IMR-90 (cell line): Measurements from ENCODE around the gene CTDSP2. TPM values are rescaled to one million over a fixed set of nuclear protein-coding genes. Genes with fewer than 3 reads are reported as not detected.

Source experiments
- ATAC-seq: fragments of 200-7000 bp; cut with Tn5 transposase; 2 replicates; pipeline ENCODE4 v1.9.1; 2020; ENCODE audit warnings: low read depth, mild to moderate bottlenecking, moderate library complexity
- BruUV-seq: library from RNA; stranded (reverse); fragments of 400-500 nt; replicated peaks from 2 replicates; lab custom pipeline; 2021; lab: Mats Ljungman, UMichigan
- CTCF ChIA-PET: fragments of 300-600 bp; formaldehyde crosslinking; extraction: SDS; loops from one replicate; lab custom pipeline; 2021; ENCODE audit warnings: antibody characterized with exemption; lab: Yijun Ruan, JAX
- POLR2A ChIA-PET: fragments of 300-600 bp; sonication (Branson Sonifier 250); formaldehyde crosslinking; loops from one replicate; lab custom pipeline; 2022; ENCODE audit warnings: antibody characterized with exemption; ENCODE audit not compliant: unreplicated experiment; lab: Charles Lee
- DNase-seq: peaks from one replicate; pipeline ENCODE4 v3.0.0; 2013
- H2AFZ ChIP-seq: replicated peaks from 2 replicates; pipeline ENCODE3; 2013; ENCODE audit warnings: low read length, mild to moderate bottlenecking; ENCODE audit not compliant: poor library complexity
- H2AK5ac ChIP-seq: 2 replicates; pipeline ENCODE4 v1.6.1; 2013; ENCODE audit warnings: low read depth, low read length, inconsistent platforms
- H2AK9ac ChIP-seq: replicated peaks from 2 replicates; pipeline ENCODE3; 2013; ENCODE audit warnings: mild to moderate bottlenecking, low read depth, low read length, moderate library complexity; ENCODE audit not compliant: poor library complexity
- H2BK120ac ChIP-seq: 2 replicates; pipeline ENCODE4 v1.6.1; 2013; ENCODE audit warnings: low read depth, low read length, inconsistent platforms
- H2BK15ac ChIP-seq: 3 replicates; pipeline ENCODE4 v1.6.1; 2013; ENCODE audit warnings: low read depth, low read length, inconsistent platforms
- H2BK20ac ChIP-seq: 2 replicates; pipeline ENCODE4 v1.6.1; 2013; ENCODE audit warnings: low read depth, mild to moderate bottlenecking, inconsistent platforms, low read length, moderate library complexity
- H2BK5ac ChIP-seq: 2 replicates; pipeline ENCODE4 v1.6.1; 2013; ENCODE audit warnings: mild to moderate bottlenecking, low read depth, low read length, inconsistent platforms; ENCODE audit not compliant: poor library complexity, severe bottlenecking
- H3K14ac ChIP-seq: replicated peaks from 2 replicates; pipeline ENCODE4 v1.6.1; 2013; ENCODE audit warnings: low read depth, low read length, inconsistent platforms
- H3K18ac ChIP-seq: 2 replicates; pipeline ENCODE4 v1.6.1; 2013; ENCODE audit warnings: low read depth, low read length, control low read depth
- H3K23ac ChIP-seq: 2 replicates; pipeline ENCODE4 v1.6.1; 2013; ENCODE audit warnings: low read depth, low read length, inconsistent platforms
- H3K27ac ChIP-seq: 2 replicates; pipeline ENCODE4 v1.5.1; 2013; ENCODE audit warnings: mild to moderate bottlenecking, control low read depth, low read length; ENCODE audit not compliant: insufficient read depth
- H3K27me3 ChIP-seq: 2 replicates; pipeline ENCODE4 v1.6.1; 2013; ENCODE audit warnings: low read length; ENCODE audit not compliant: control insufficient read depth, insufficient read depth
- H3K36me3 ChIP-seq: 2 replicates; pipeline ENCODE4 v1.6.1; 2013; ENCODE audit warnings: low read length, mixed read lengths; ENCODE audit not compliant: control insufficient read depth, insufficient read depth
- H3K4ac ChIP-seq: 2 replicates; pipeline ENCODE4 v1.6.1; 2013; ENCODE audit warnings: low read depth, low read length, inconsistent platforms
- H3K4me1 ChIP-seq: 2 replicates; pipeline ENCODE4 v1.6.1; 2013; ENCODE audit warnings: low read length, mixed read lengths; ENCODE audit not compliant: control insufficient read depth, insufficient read depth
- H3K4me2 ChIP-seq: 2 replicates; pipeline ENCODE4 v1.6.1; 2013; ENCODE audit warnings: low read depth, mild to moderate bottlenecking, control low read depth, low read length, moderate library complexity
- H3K4me3 ChIP-seq: 2 replicates; pipeline ENCODE4 v1.5.1; 2013; ENCODE audit warnings: low read depth, mild to moderate bottlenecking, control low read depth, low read length, moderate library complexity; ENCODE audit not compliant: insufficient read depth
- H3K56ac ChIP-seq: 2 replicates; pipeline ENCODE4 v1.6.1; 2013; ENCODE audit warnings: low read length, inconsistent platforms; ENCODE audit not compliant: insufficient read depth; ENCODE audit errors: extremely low read depth
- H3K79me1 ChIP-seq, 2 experiments: 2 replicates each; pipeline ENCODE4 v1.6.1; 2013; ENCODE audit warnings: low read length in 2 of 2, inconsistent platforms in 1 of 2, low read depth in 1 of 2
- H3K9ac ChIP-seq: 2 replicates; pipeline ENCODE4 v1.6.1; 2013; ENCODE audit warnings: low read depth, low read length, control low read depth
- H3K9me1 ChIP-seq: 2 replicates; pipeline ENCODE4 v1.6.1; 2013; ENCODE audit warnings: low read length, inconsistent platforms; ENCODE audit not compliant: insufficient read depth
- H3K9me3 ChIP-seq: 2 replicates; pipeline ENCODE4 v1.6.1; 2013; ENCODE audit warnings: low read length; ENCODE audit not compliant: control insufficient read depth, insufficient read depth
- H4K20me1 ChIP-seq: 2 replicates; pipeline ENCODE4 v1.6.1; 2013; ENCODE audit warnings: low read length, inconsistent platforms; ENCODE audit not compliant: insufficient read depth
- H4K5ac ChIP-seq: 2 replicates; pipeline ENCODE4 v1.6.1; 2013; ENCODE audit warnings: mild to moderate bottlenecking, low read depth, low read length, control low read depth
- H4K8ac ChIP-seq, 2 experiments: 2 replicates each; pipeline ENCODE4 v1.6.1; 2013; ENCODE audit warnings: low read depth in 2 of 2, low read length in 2 of 2, control low read depth in 1 of 2, inconsistent platforms in 1 of 2
- H4K91ac ChIP-seq: 2 replicates; pipeline ENCODE4 v1.6.1; 2013; ENCODE audit warnings: low read depth, low read length, inconsistent platforms; ENCODE audit not compliant: insufficient read depth
- CHD1 ChIP-seq: IDR thresholded peaks from 2 replicates; pipeline ENCODE4 v1.6.1; 2012; ENCODE audit warnings: low read depth, low read length, improper control_type of control experiment
- MAFK ChIP-seq: IDR thresholded peaks from 2 replicates; pipeline ENCODE4 v1.6.1; 2012; ENCODE audit warnings: low read depth, low read length, improper control_type of control experiment
- MAZ ChIP-seq: IDR thresholded peaks from 2 replicates; pipeline ENCODE4 v1.6.1; 2012; ENCODE audit warnings: low read depth, mild to moderate bottlenecking, low read length, improper control_type of control experiment, moderate library complexity, borderline replicate concordance
- MXI1 ChIP-seq: IDR thresholded peaks from 2 replicates; pipeline ENCODE4 v1.6.1; 2012; ENCODE audit warnings: low read depth, mild to moderate bottlenecking, low read length, moderate library complexity, borderline replicate concordance
- NFE2L2 ChIP-seq: fragments of 150-350 bp; IDR thresholded peaks from 2 replicates; pipeline ENCODE4 v1.6.1; 2016; ENCODE audit warnings: low read depth, mild to moderate bottlenecking, low read length
- RCOR1 ChIP-seq: IDR thresholded peaks from 2 replicates; pipeline ENCODE4 v1.6.1; 2012; ENCODE audit warnings: mild to moderate bottlenecking, low read length, improper control_type of control experiment; ENCODE audit not compliant: insufficient replicate concordance
- SMC3 ChIP-seq: fragments of 150-350 bp; IDR thresholded peaks from 2 replicates; pipeline ENCODE4 v1.6.1; 2016; ENCODE audit warnings: low read depth, mild to moderate bottlenecking, antibody characterized with exemption, low read length, moderate library complexity
- WGBS, 2 experiments: methylation state at CpG; one replicate each; pipeline versions ENCODE4 v1.1.5 to v1.1.7; 2013; ENCODE audit warnings: missing lambda C conversion rate in 2 of 2; ENCODE audit not compliant: insufficient read length in 1 of 2; ENCODE audit errors: extremely low coverage in 2 of 2; 5-methylcytosine and 5-hydroxymethylcytosine counted together
- dilution Hi-C: fragments of 300-500 bp; cut with HindIII; formaldehyde crosslinking; loops from one replicate; pipeline ENCODE4 v1.14.3; 2018; ENCODE audit warnings: low sequenced_read_pairs; ENCODE audit not compliant: unreplicated experiment
- in situ Hi-C: fragments of 300-500 bp; cut with MboI; formaldehyde crosslinking; loops from 3 replicates; pipeline ENCODE4 v1.14.3; 2019; ENCODE audit warnings: low sequenced_read_pairs, inconsistent platforms, mixed read lengths
- intact Hi-C: fragments of 100-400 bp; cut with micrococcal nuclease; formaldehyde crosslinking; loops from 2 replicates; pipeline ENCODE4 v1.10.0; 2022
- polyA plus RNA-seq, 3 experiments: library from polyadenylated mRNA; depleted of rRNA; stranded (reverse); fragments of >200 nt; gene quantifications; 2 replicates each; pipeline ENCODE4 v1.2.3, GENCODE V29; 2012; ENCODE audit warnings: low replicate concordance in 1 of 3
- total RNA-seq: library from RNA; depleted of rRNA; stranded (reverse); fragments of >200 nt; gene quantifications from 2 replicates; pipeline ENCODE4 v1.2.3, GENCODE V29; 2012

Gene CTDSP2
- total and polyA plus RNA-seq, 2 of the 4 experiments (the other 2 are of a cell fraction) = 114 to 156 TPM

- Histone ChIP-seq H3K27me3 (no peaks in the 10 kb centered on the region), H3K23ac (no peak overlapping the region), H3K4me1 (peaks cover 3% of the 10 kb centered on the region; the same call in 1 of the 2 replicates), H4K5ac (no peak overlapping the region), H3K18ac (no peak overlapping the region), H2BK15ac (no peak overlapping the region), H3K4me2 (no peak overlapping the region), H2BK5ac (no peak overlapping the region), H3K27ac (no peak overlapping the region), H3K14ac (no peak overlapping the region), H3K4me3 (no peak overlapping the region), H2BK20ac (no peak overlapping the region), H2AK9ac (no peak overlapping the region), H2BK120ac (no peak overlapping the region), H2AFZ (no peak overlapping the region), H3K9ac (no peak overlapping the region), H4K8ac (no peak overlapping the region), H3K9me1 (peaks cover 7% of the 10 kb centered on the region; the same call in 1 of the 2 replicates), H4K20me1 (no peaks in the 10 kb centered on the region), H3K79me1 (no peaks in the 10 kb centered on the region), H3K9me3 (no peaks in the 10 kb centered on the region), H3K4ac (no peak overlapping the region), H3K36me3 (peaks cover 50% of the 10 kb centered on the region), H4K91ac (no peak overlapping the region), H2AK5ac (no peak overlapping the region), H3K56ac (no peak overlapping the region)
- no peak for ATAC-seq
- no peak for DNase-seq
- 88% methylated on average over 2 of the region's 3 CpGs; no CpG with 5 or more reads in 1 of the 2 experiments for WGBS, 2 experiments
- intact Hi-C loops = no loop called here
- CTCF ChIA-PET = no interaction called here
- dilution Hi-C loops = no loop called here
- POLR2A ChIA-PET = no interaction called here
- no peak for TF ChIP-seq RCOR1
- no peak for TF ChIP-seq MAFK
- TF ChIP-seq MXI1 = no peak
- TF ChIP-seq SMC3 = no peak
- TF ChIP-seq MAZ = no peak
- no peak for TF ChIP-seq NFE2L2
- TF ChIP-seq CHD1 = no peak
- in situ Hi-C loops = no loop called here
- no TSS peak for BruUV-seq
These were observed 39.9 kb downstream of the CTDSP2 start for GRCh38 chr12:57806677-57807076.
